ENCODE data around the gene COPS7B.

The COPS7B gene

GRCh38 chr2:231785822-231786176 lies 446 bp upstream of the COPS7B start:
- DNase-seq (ENCODE audit: low read depth, low spot score) = no peak

DNA sequence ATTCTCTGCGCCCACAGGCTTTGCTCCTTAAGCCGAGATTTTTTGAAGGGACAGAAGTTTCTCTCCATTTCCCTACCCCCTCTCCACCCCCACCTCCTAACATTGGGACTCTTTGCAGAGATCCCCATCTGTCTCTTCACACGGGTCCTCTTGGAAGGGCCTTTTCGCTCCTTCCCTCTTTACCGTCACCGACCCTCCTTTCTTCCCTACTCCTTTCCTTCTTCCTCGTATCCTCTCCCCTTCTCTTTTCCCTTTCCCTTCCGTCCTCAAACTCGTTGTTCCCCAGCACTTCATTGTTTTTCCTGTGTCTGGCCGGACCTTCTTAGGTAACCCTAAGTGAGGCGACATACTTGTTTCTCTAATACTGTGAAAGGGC lies 660 bp downstream of the COPS7B start:
- no peak for DNase-seq (ENCODE audit: low read depth, low spot score)

DNA sequence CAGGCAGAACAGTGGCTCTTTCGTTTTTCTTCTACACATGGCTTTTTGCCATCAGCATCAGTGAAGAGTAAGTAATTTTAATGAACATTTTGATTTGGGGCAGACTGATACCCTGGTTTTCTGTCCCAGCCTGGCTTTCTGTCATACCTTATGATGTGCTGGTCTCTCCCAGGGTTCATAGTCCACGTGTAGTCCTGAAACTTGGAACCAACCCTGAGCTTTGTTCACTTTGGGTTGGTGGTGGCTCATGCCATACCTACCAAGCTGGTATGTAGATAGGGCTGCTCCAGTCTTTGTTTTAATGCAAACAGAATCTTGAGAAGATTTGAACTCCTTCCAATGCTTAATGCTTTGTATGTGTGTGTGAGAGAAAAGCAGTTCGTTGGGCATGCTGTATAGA lies 4.9 kb downstream of the COPS7B start:
- no peak for DNase-seq (ENCODE audit: low read depth, low spot score)

- DNase-seq (ENCODE audit: low read depth, low spot score) = no peak
Measured at GRCh38 chr2:231794383-231794782, 8.1 kb downstream of the COPS7B start.

DNA sequence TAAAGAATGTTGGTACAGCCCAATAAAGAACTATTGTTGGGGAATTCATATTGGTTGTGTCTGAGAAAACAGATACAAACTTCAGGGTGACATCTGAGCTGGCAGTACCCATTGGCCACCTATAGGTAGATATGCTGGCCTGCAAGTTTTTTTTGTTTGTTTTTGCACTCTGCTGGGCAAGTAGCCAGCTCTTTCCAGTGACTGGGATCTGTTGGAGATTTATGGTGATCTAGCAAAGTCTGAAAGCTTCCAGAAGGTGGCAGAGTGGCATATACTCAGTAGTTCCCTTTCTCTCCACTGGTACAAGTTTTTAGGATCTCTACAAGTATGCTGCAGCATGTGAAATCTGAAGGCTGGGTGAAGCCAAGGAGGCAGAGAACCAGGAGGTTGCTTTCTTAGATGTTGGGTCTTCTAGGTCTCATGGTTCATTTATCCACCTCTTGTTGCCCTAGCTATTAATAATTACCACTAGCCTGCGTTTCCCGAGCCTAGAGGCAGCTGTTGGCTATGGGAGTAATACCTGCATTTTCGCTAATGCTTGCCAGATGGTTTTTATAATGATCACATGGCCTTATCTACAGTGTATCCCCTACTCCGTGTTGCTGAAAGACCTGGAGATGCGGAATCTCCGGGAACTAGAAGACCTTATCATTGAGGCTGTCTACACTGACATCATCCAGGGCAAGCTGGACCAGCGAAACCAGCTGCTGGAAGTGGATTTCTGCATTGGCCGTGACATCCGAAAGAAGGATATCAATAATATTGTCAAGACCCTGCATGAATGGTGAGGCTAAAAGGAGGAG lies 9.5 kb downstream of the COPS7B start:
- peak; percentile 14 for DNase-seq (ENCODE audit: low read depth, low spot score)

GRCh38 chr2:231800493-231801091 lies 14.3 kb downstream of the COPS7B start:
- DNase-seq (ENCODE audit: low read depth, low spot score) = peak; percentile 48

DNA sequence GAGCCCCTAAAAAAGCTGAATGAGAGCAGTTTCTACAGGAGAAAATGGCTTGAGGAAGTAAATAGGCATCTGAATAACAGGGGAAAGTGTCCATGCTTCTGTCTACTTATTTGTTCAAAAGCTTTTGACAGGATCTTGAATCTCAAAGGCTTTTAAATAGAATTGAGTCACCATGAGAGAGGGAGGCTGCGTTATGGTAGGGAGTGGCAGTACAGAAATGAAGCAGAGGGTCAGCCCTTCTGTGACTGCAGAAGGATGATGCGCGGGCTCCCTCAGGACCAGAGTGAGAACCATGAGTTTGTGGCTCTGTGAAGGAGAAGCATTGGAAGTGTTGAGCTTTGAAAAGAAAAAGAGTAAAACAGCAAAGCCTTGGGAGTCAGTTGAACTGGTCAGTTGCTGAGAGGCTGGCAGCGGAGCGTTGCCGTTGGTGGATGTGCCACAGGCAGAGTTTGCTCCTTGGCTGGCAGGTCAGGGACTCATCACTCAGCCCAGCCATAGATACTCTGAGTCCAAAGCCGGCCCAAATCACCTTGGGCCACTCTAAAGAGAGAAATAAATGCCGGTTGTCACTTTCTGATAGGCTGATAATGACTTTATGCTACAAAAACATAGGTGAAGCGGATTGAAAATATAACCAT lies 17.4 kb downstream of the COPS7B start:
- DNase-seq (ENCODE audit: low read depth, low spot score) = no peak

- DNase-seq (ENCODE audit: low read depth, low spot score) = no peak
Measured at GRCh38 chr2:231807020-231807419, 20.8 kb downstream of the COPS7B start.

DNA sequence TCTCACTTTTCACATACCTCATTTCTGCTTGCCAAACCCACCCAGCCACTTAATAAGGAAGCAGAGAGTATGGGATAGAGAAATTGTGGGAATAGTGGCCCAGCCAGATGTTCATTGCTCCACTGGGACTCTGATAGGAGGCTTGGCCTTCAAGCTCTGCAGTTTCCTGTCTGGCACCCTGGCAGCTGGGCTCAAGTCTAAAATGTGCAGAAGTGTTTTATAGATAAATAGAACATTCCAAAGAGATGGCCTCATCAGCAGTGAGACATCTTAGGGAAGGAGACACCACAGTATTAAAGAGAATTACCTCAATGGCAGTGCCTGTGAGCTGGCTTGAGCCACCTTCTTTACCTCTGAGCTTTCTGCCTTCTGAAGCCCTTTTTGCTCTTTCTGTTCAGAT lies 24.7 kb downstream of the COPS7B start:
- no peak for DNase-seq (ENCODE audit: low read depth, low spot score)

- no peak for DNase-seq (ENCODE audit: low read depth, low spot score)
Measured at GRCh38 chr2:231816327-231817026, 30.2 kb downstream of the COPS7B start.

- DNase-seq (ENCODE audit: low read depth, low spot score) = no peak
Measured at GRCh38 chr2:231819447-231820042, 33.3 kb downstream of the COPS7B start.

DNA sequence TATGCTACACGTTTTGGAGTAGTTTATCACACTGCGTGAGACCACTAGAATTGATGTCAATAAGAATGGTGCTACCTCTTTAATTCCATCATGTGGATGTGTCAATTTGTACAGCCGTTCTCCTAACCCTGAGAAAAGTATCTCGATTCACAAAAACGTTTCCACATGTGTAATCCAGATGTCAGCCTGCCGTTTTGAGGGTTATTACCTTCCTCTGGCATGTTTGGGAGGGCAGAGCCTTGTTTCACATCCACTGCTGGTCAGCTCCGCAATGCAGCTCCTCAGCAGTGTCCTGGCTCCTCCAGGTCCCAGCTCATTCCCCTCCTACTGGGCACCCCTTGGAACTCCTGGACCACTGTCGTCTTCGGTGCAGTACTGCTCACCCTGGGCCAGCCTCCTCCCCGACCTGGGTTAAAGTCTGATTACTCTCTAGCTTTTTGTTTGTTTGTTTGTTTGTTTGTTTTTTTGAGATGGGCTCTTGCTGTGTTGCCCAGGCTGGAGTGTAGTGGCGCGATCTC lies 34.6 kb downstream of the COPS7B start:
- no peak for DNase-seq (ENCODE audit: low read depth, low spot score)

GRCh38 chr2:231821908-231822307 lies 35.7 kb downstream of the COPS7B start:
- no peak for DNase-seq (ENCODE audit: low read depth, low spot score)

DNA sequence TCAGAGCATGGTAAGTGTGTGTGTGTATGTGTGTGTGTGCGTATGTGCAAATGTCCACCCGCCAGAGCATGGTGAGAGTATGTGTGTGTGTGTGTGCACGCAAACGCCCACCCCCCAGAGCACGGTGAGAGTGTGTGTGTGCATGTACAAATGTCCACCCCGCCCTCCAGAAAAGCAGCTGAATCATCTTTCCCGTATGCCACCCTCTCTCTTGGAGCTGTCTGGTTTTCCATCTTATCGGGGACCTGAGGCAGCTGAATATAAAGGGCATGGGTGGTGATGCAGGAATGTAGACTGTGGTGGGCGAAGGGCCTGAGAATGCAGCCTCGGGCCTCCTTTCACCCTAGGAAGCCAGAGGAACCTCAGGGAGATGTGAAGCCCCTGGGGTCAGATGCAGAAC lies 66.9 kb downstream of the COPS7B start:
- no peak for DNase-seq (ENCODE audit: low read depth, low spot score)

GRCh38 chr2:231854616-231855125 lies 68.4 kb downstream of the COPS7B start:
- DNase-seq (ENCODE audit: low read depth, low spot score) = no peak

GRCh38 chr2:231856959-231857358 lies 70.7 kb downstream of the COPS7B start:
- no peak for DNase-seq (ENCODE audit: low read depth, low spot score)
